AG09309 (cell line): ENCODE measurements around the gene FCER1A.
"Not testable (repeated sequence)": the region's sequence is repeated elsewhere in the genome, so short reads cannot be mapped to it uniquely, and the experiment has no call there.

Experiments
- DNase-seq: peaks from one replicate; pipeline ENCODE4 v3.0.0-alpha.2; 2010; ENCODE audit warnings: low read depth
- H3K4me3 ChIP-seq: 2 replicates; pipeline ENCODE4 v1.5.1; 2011; ENCODE audit warnings: mild to moderate bottlenecking, low read depth, low read length, moderate library complexity; ENCODE audit not compliant: control insufficient read depth
- CTCF ChIP-seq: IDR thresholded peaks from 2 replicates; pipeline ENCODE4 v1.5.1; 2011; ENCODE audit warnings: mild to moderate bottlenecking, low read depth, low read length, inconsistent platforms; ENCODE audit not compliant: insufficient read depth, control insufficient read depth; ENCODE audit errors: missing control alignments

FCER1A gene

DNA sequence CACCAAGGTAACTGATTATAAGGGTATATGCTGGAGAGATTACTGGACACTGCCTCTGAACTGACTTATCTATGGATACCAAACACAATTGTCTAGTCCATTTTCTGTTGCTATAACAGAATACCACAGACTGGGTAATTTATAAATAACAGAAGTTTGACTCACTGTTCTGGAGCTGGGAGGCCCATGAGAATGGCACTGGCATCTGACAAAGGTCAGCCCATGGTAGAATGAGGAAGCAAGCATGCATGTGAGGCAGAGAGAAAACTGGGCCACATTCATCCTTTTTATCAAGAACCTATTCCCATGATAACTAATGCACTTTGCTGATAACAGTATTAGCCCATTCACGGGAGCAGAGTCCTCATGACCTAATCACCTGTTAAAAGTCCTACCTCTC lies 37.4 kb downstream of the FCER1A start:
- no peak for TF ChIP-seq CTCF
- DNase-seq: no peak
- no peak overlapping the region for H3K4me3 ChIP-seq

DNA sequence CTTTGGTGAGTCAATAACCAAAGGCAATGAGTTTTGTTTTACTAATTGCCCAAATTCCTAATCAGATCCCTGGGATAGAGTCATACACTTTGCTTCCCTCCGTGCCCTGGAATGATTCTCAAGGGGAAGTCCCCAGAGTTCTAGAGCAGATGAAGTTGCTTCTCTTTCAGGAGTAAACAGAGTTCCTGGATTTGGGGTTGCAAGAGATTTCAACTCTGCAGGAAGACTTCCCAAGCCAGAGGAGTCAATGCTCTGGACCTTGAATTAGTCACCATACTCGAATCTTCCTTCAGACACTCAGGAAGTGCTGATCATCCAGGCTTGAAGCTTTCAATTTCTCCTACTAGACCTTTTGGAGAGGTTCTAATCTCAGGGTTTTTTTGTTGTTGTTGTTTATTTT lies 39.6 kb downstream of the FCER1A start:
- no peak overlapping the region for H3K4me3 ChIP-seq
- DNase-seq: no peak
- TF ChIP-seq CTCF: no peak

GRCh38 chr1:159342761-159343425 lies 40.8 kb downstream of the FCER1A start:
- no peak for TF ChIP-seq CTCF
- no peak overlapping the region for H3K4me3 ChIP-seq
- no peak for DNase-seq

- not testable (repeated sequence) for DNase-seq, H3K4me3 ChIP-seq
These were observed 47.2 kb downstream of the FCER1A start for GRCh38 chr1:159349374-159349773.

- no peak for TF ChIP-seq CTCF
- no peak overlapping the region for H3K4me3 ChIP-seq
- no peak for DNase-seq
These were observed 50.3 kb downstream of the FCER1A start for GRCh38 chr1:159352436-159352835.
